GM12801 (cell line): ENCODE results near the gene NAA40.

Experiments used
- CTCF ChIP-seq: IDR thresholded peaks from one replicate; pipeline ENCODE4 v1.5.1; 2011; ENCODE audit warnings: control low read depth; ENCODE audit not compliant: insufficient read length; ENCODE audit errors: extremely low read depth

The NAA40 gene

GRCh38 chr11:63970902-63971301 is 32.1 kb downstream of the NAA40 start:
- TF ChIP-seq CTCF, result no peak

- TF ChIP-seq CTCF, result no peak
Measured at GRCh38 chr11:63974259-63975143, 35.7 kb downstream of the NAA40 start, which contains the start of gene COX8A. Gene COX8A (plus strand): TSS chr11:63974620. CDS start chr11:63974681, 61 bp downstream.

- no peak for TF ChIP-seq CTCF
Measured at GRCh38 chr11:63978551-63979239, 39.9 kb downstream of the NAA40 start.

GRCh38 chr11:63979426-63979825 is 40.6 kb downstream of the NAA40 start:
- no peak for TF ChIP-seq CTCF

- no peak for TF ChIP-seq CTCF
Measured at GRCh38 chr11:63985812-63986155, 47.0 kb downstream of the NAA40 start.

- no peak for TF ChIP-seq CTCF
Measured at GRCh38 chr11:63986156-63986931, 47.5 kb downstream of the NAA40 start, which contains the start of gene OTUB1. Gene OTUB1 (plus strand): TSS chr11:63986438. CDS start chr11:63986457, 19 bp downstream.

GRCh38 chr11:63986932-63987513 is 48.2 kb downstream of the NAA40 start:
- TF ChIP-seq CTCF, result no peak
